Neuron (in vitro differentiated cells): ENCODE results near the gene ABCA2.

ENCODE experiments used
- H2AFZ ChIP-seq: one replicate; pipeline ENCODE4 v1.6.1; 2013; ENCODE audit warnings: low read depth, mild to moderate bottlenecking, inconsistent platforms, low read length, moderate library complexity
- H3K27me3 ChIP-seq: one replicate; pipeline ENCODE4 v1.6.1; 2013; ENCODE audit warnings: low read length; ENCODE audit not compliant: insufficient read depth
- H3K36me3 ChIP-seq: one replicate; pipeline ENCODE4 v1.6.1; 2013; ENCODE audit warnings: low read length; ENCODE audit not compliant: insufficient read depth
- H3K4me1 ChIP-seq: one replicate; pipeline ENCODE4 v1.6.1; 2013; ENCODE audit warnings: low read length; ENCODE audit not compliant: insufficient read depth
- H3K4me3 ChIP-seq: 2 replicates; pipeline ENCODE4 v1.5.1; 2013; ENCODE audit warnings: mild to moderate bottlenecking, low read length, moderate library complexity
- H3K9me3 ChIP-seq: one replicate; pipeline ENCODE4 v1.6.1; 2013; ENCODE audit warnings: low read length

Gene ABCA2

GRCh38 chr9:137027369-137028262 lies at the start of gene ABCA2:
TSS of gene ABCA2 (minus strand) at chr9:137028237. CDS start at chr9:137028140, 97 bp downstream.
- no peaks in the 10 kb centered on the region for H3K27me3 ChIP-seq
- H3K4me3 ChIP-seq = peak within 1 kb of the TSS; percentile 58
- no peaks in the 10 kb centered on the region for H3K36me3 ChIP-seq
- H2AFZ ChIP-seq = peak within 1 kb of the TSS; percentile 89
- H3K4me1 ChIP-seq = peaks cover 33% of the 10 kb centered on the region
- no peaks in the 10 kb centered on the region for H3K9me3 ChIP-seq

- Histone ChIP-seq H3K9me3 (no peaks in the 10 kb centered on the region), H3K27me3 (peaks cover 73% of the 10 kb centered on the region)
These were observed 49.1 kb upstream of the ABCA2 start, which contains the start of gene UAP1L1 for GRCh38 chr9:137077010-137077747. TSS of gene UAP1L1 (plus strand) at chr9:137077517. CDS start at chr9:137077533, 16 bp downstream.

GRCh38 chr9:137076636-137077009 lies 48.6 kb upstream of the ABCA2 start:
- Histone ChIP-seq H3K4me3 (no peak overlapping the region), H3K4me1 (peaks cover 7% of the 10 kb centered on the region), H3K27me3 (peaks cover 68% of the 10 kb centered on the region), H3K36me3 (no peaks in the 10 kb centered on the region), H2AFZ (no peak overlapping the region), H3K9me3 (no peaks in the 10 kb centered on the region)

More at GRCh38 chr9:137077010-137077747, 49.1 kb upstream of the ABCA2 start, which contains the start of gene UAP1L1:
- no peaks in the 10 kb centered on the region for H3K36me3 ChIP-seq
- peak within 1 kb of the TSS; percentile 27 for H3K4me3 ChIP-seq
- H3K4me1 ChIP-seq = peaks cover 6% of the 10 kb centered on the region
- no peak within 1 kb of the TSS for H2AFZ ChIP-seq

GRCh38 chr9:137075275-137075775 lies 47.3 kb upstream of the ABCA2 start:
- peaks cover 59% of the 10 kb centered on the region for H3K27me3 ChIP-seq

GRCh38 chr9:137074657-137075274 lies 46.7 kb upstream of the ABCA2 start:
- peaks cover 53% of the 10 kb centered on the region for H3K27me3 ChIP-seq
- H3K4me1 ChIP-seq = peaks cover 17% of the 10 kb centered on the region
- H2AFZ ChIP-seq = no peak overlapping the region
- no peaks in the 10 kb centered on the region for H3K9me3 ChIP-seq
- H3K4me3 ChIP-seq = no peak overlapping the region
- H3K36me3 ChIP-seq = no peaks in the 10 kb centered on the region

More at GRCh38 chr9:137075275-137075775, 47.3 kb upstream of the ABCA2 start:
- Histone ChIP-seq H3K36me3 (no peaks in the 10 kb centered on the region), H3K9me3 (no peaks in the 10 kb centered on the region), H3K4me3 (no peak overlapping the region), H3K4me1 (peaks cover 17% of the 10 kb centered on the region), H2AFZ (no peak overlapping the region)

- peaks cover 46% of the 10 kb centered on the region for H3K27me3 ChIP-seq
- H3K9me3 ChIP-seq = no peaks in the 10 kb centered on the region
- H2AFZ ChIP-seq = no peak overlapping the region
These were observed 46.0 kb upstream of the ABCA2 start for GRCh38 chr9:137073992-137074399.

GRCh38 chr9:137071282-137071681 lies 43.2 kb upstream of the ABCA2 start:
- Histone ChIP-seq H2AFZ (no peak overlapping the region), H3K36me3 (no peaks in the 10 kb centered on the region), H3K27me3 (peaks cover 21% of the 10 kb centered on the region), H3K9me3 (no peaks in the 10 kb centered on the region), H3K4me3 (peak overlapping the region; percentile 68), H3K4me1 (peaks cover 22% of the 10 kb centered on the region)

More at GRCh38 chr9:137073992-137074399, 46.0 kb upstream of the ABCA2 start:
- Histone ChIP-seq H3K36me3 (no peaks in the 10 kb centered on the region), H3K4me3 (no peak overlapping the region), H3K4me1 (peaks cover 23% of the 10 kb centered on the region)

- Histone ChIP-seq H3K36me3 (no peaks in the 10 kb centered on the region), H3K4me3 (peak overlapping the region; percentile 68), H3K27me3 (peaks cover 17% of the 10 kb centered on the region), H3K4me1 (peaks cover 22% of the 10 kb centered on the region), H2AFZ (peak overlapping the region; percentile 33), H3K9me3 (no peaks in the 10 kb centered on the region)
These were observed 42.9 kb upstream of the ABCA2 start for GRCh38 chr9:137070906-137071275.

GRCh38 chr9:137070201-137070905 lies 42.3 kb upstream of the ABCA2 start, which contains the start of gene SAPCD2:
TSS of gene SAPCD2 (minus strand) at chr9:137070557. CDS start at chr9:137070460, 97 bp downstream.
- peaks cover 22% of the 10 kb centered on the region for H3K4me1 ChIP-seq
- peaks cover 17% of the 10 kb centered on the region for H3K27me3 ChIP-seq
- H3K4me3 ChIP-seq = peak within 1 kb of the TSS; percentile 68
- H3K9me3 ChIP-seq = no peaks in the 10 kb centered on the region
- H3K36me3 ChIP-seq = peaks cover 2% of the 10 kb centered on the region
- H2AFZ ChIP-seq = peak within 1 kb of the TSS; percentile 33

GRCh38 chr9:137069508-137070091 lies 41.6 kb upstream of the ABCA2 start:
- Histone ChIP-seq H3K36me3 (peaks cover 2% of the 10 kb centered on the region), H3K4me3 (peak overlapping the region; percentile 68), H3K27me3 (peaks cover 10% of the 10 kb centered on the region), H3K4me1 (peaks cover 22% of the 10 kb centered on the region), H2AFZ (peak overlapping the region; percentile 33), H3K9me3 (no peaks in the 10 kb centered on the region)

GRCh38 chr9:137068539-137069507 lies 40.8 kb upstream of the ABCA2 start:
- Histone ChIP-seq H2AFZ (no peak overlapping the region), H3K36me3 (peaks cover 2% of the 10 kb centered on the region), H3K9me3 (no peaks in the 10 kb centered on the region), H3K27me3 (peaks cover 4% of the 10 kb centered on the region), H3K4me3 (peak overlapping the region; percentile 68), H3K4me1 (peaks cover 22% of the 10 kb centered on the region)
